GM12873 (cell line): ENCODE measurements around the gene CYP26B1.

Source experiments
- CTCF ChIP-seq: IDR thresholded peaks from 2 replicates; pipeline ENCODE4 v1.5.1; 2012; ENCODE audit warnings: low read depth, mild to moderate bottlenecking, moderate library complexity, low read length, control low read depth; ENCODE audit not compliant: insufficient read depth; ENCODE audit errors: missing control alignments

CYP26B1 gene

GRCh38 chr2:72147303-72147971 is at the start of gene CYP26B1:
Gene CYP26B1 (minus strand): TSS chr2:72147862. CDS start chr2:72147834, 28 bp downstream.
- no peak for TF ChIP-seq CTCF

- TF ChIP-seq CTCF: no peak
These were observed 46.1 kb upstream of the CYP26B1 start for GRCh38 chr2:72193723-72194122.

GRCh38 chr2:72191441-72191840 is 43.8 kb upstream of the CYP26B1 start:
- no peak for TF ChIP-seq CTCF

GRCh38 chr2:72185206-72185605 is 37.5 kb upstream of the CYP26B1 start:
- no peak for TF ChIP-seq CTCF

GRCh38 chr2:72183466-72183865 is 35.8 kb upstream of the CYP26B1 start:
- TF ChIP-seq CTCF: no peak

GRCh38 chr2:72183016-72183415 is 35.4 kb upstream of the CYP26B1 start:
- TF ChIP-seq CTCF: no peak

GRCh38 chr2:72182547-72182946 is 34.9 kb upstream of the CYP26B1 start:
- TF ChIP-seq CTCF: no peak
